HCT116 (cell line): Measurements from ENCODE around the gene SCD5. TPM values are rescaled to one million over a fixed set of nuclear protein-coding genes. Genes with fewer than 3 reads are reported as not detected.

Experiments
- ATAC-seq: fragments of 200-7000 bp; cut with Tn5 transposase; 2 replicates; pipeline ENCODE4 v1.9.1; 2020; ENCODE audit warnings: mild to moderate bottlenecking, moderate library complexity
- BruUV-seq: library from RNA; stranded (reverse); fragments of 400-500 nt; replicated peaks from 2 replicates; lab custom pipeline; 2021; lab: Mats Ljungman, UMichigan
- CTCF ChIA-PET: fragments of 300-600 bp; sonication (Branson Sonifier 250); formaldehyde crosslinking; loops from one replicate; lab custom pipeline; 2021; ENCODE audit warnings: antibody characterized with exemption; lab: Charles Lee
- POLR2A ChIA-PET: fragments of 300-600, 350-600 bp; sonication (Branson Sonifier 250); formaldehyde crosslinking; loops from one replicate; lab custom pipeline; 2021; ENCODE audit warnings: antibody characterized with exemption; lab: Charles Lee
- RAD21 ChIA-PET, 2 experiments: fragments of 300-600 bp; sonication (Branson Sonifier 250); formaldehyde crosslinking; loops; one replicate each; lab custom pipeline; 2023; ENCODE audit warnings: low total read pairs in 2 of 2; ENCODE audit not compliant: uncharacterized antibody in 2 of 2, unreplicated experiment in 2 of 2, low non-redundant PET in 1 of 2; lab: Charles Lee
- DNase-seq: peaks from one replicate; pipeline ENCODE4 v3.0.0-alpha.2; 2010; ENCODE audit warnings: low read depth, low spot score
- H2AFZ ChIP-seq: fragments of 200-600 bp; shearing (Covaris generic), sonication (generic); 2 replicates; pipeline ENCODE4 v1.6.1; 2017; ENCODE audit warnings: low read depth, mixed run types, mixed read lengths, antibody characterized with exemption, low read length; ENCODE audit not compliant: poor library complexity, severe bottlenecking
- H3K27ac ChIP-seq: 2 replicates; pipeline ENCODE4 v1.5.1; 2012; ENCODE audit warnings: low read depth, low read length
- H3K27me3 ChIP-seq: fragments of 200-600 bp; sonication (generic); 2 replicates; pipeline ENCODE4 v1.6.1; 2016; ENCODE audit warnings: mixed run types, low read length, mixed read lengths; ENCODE audit not compliant: insufficient read depth
- H3K36me3 ChIP-seq, 2 experiments: fragments of 200-500 bp in 1 of 2; fragments of 200-600 bp in 1 of 2; sonication (Bioruptor generic) in 1 of 2; sonication (generic) in 1 of 2; 2 replicates each; pipeline versions ENCODE4 v1.5.1 to v1.6.1; 2014 to 2016; ENCODE audit warnings: low read length in 2 of 2, inconsistent platforms in 1 of 2, mixed read lengths in 1 of 2, mixed run types in 1 of 2; ENCODE audit not compliant: insufficient read depth in 2 of 2, control insufficient read depth in 1 of 2
- H3K4me1 ChIP-seq, 2 experiments: fragments of 200-600 bp in 1 of 2; sonication (generic) in 1 of 2; 2 replicates each; pipeline versions ENCODE4 v1.5.1 to v1.6.1; 2012 to 2017; ENCODE audit warnings: low read length in 2 of 2, inconsistent platforms in 1 of 2, mild to moderate bottlenecking in 1 of 2, mixed read lengths in 1 of 2, mixed run types in 1 of 2, moderate library complexity in 1 of 2; ENCODE audit not compliant: insufficient read depth in 2 of 2, control insufficient read depth in 1 of 2
- H3K4me2 ChIP-seq: fragments of 200-600 bp; sonication (generic); 2 replicates; pipeline ENCODE4 v1.6.1; 2017; ENCODE audit warnings: mixed run types, low read length, mixed read lengths
- H3K4me3 ChIP-seq, 2 experiments: fragments of 200-600 bp in 1 of 2; sonication (generic) in 1 of 2; replicated peaks in 1 of 2; 2 replicates each; pipeline ENCODE4 v1.5.1; 2011 to 2016; ENCODE audit warnings: low read length in 2 of 2, control low read depth in 1 of 2, low read depth in 1 of 2, mild to moderate bottlenecking in 1 of 2, mixed read lengths in 1 of 2, mixed run types in 1 of 2
- H3K79me2 ChIP-seq: fragments of 200-600 bp; sonication (generic); 2 replicates; pipeline ENCODE4 v1.6.1; 2017; ENCODE audit warnings: mild to moderate bottlenecking, mixed run types, low read length, moderate library complexity, mixed read lengths; ENCODE audit not compliant: insufficient read depth
- H3K9ac ChIP-seq: fragments of 200-600 bp; sonication (generic); 2 replicates; pipeline ENCODE4 v1.6.1; 2016; ENCODE audit warnings: low read length, mixed read lengths
- H3K9me2 ChIP-seq: fragments of 200-600 bp; sonication (generic), shearing (Covaris generic); 2 replicates; pipeline ENCODE4 v1.6.1; 2017; ENCODE audit warnings: mixed run types, mild to moderate bottlenecking, moderate library complexity; ENCODE audit not compliant: insufficient read depth
- H3K9me3 ChIP-seq, 2 experiments: fragments of 200-500 bp in 1 of 2; fragments of 200-600 bp in 1 of 2; sonication (Bioruptor generic) in 1 of 2; sonication (generic) in 1 of 2; 2 replicates each; pipeline ENCODE4 v1.6.1; 2014 to 2017; ENCODE audit warnings: low read length in 2 of 2, mixed read lengths in 2 of 2, inconsistent platforms in 1 of 2, low read depth in 1 of 2, mild to moderate bottlenecking in 1 of 2, mixed run types in 1 of 2, moderate library complexity in 1 of 2; ENCODE audit not compliant: control insufficient read depth in 1 of 2, insufficient read depth in 1 of 2
- H4K20me1 ChIP-seq: fragments of 200-600 bp; sonication (generic), shearing (Covaris generic); 2 replicates; pipeline ENCODE4 v1.6.1; 2017; ENCODE audit warnings: mixed run types, mild to moderate bottlenecking, moderate library complexity; ENCODE audit not compliant: insufficient read depth
- CBX3 ChIP-seq: IDR thresholded peaks from 2 replicates; pipeline ENCODE4 v1.6.1; 2012; ENCODE audit warnings: low read depth
- FOSL1 ChIP-seq: IDR thresholded peaks from 2 replicates; pipeline ENCODE4 v1.6.1; 2012; ENCODE audit warnings: low read depth
- JUND ChIP-seq: IDR thresholded peaks from 2 replicates; pipeline ENCODE4 v1.6.1; 2012
- RAD21 ChIP-seq: IDR thresholded peaks from 2 replicates; pipeline ENCODE4 v1.6.1; 2012; ENCODE audit warnings: low read depth, mild to moderate bottlenecking
- intact Hi-C: fragments of 100-400 bp; cut with micrococcal nuclease; formaldehyde crosslinking; loops from 2 replicates; pipeline ENCODE4 v1.10.0; 2022
- total RNA-seq: library from RNA; stranded (reverse); gene quantifications from one replicate; pipeline ENCODE4 v1.2.1, GENCODE V29; 2021; ENCODE audit not compliant: unreplicated experiment
- TF ChIP-seq, protein P1 (sequence below), 3 experiments: fragments of 200-600 bp in 1 of 3; sonication (generic) in 1 of 3; IDR thresholded peaks in 2 of 3; conservative IDR thresholded peaks in 1 of 3; 2 replicates each; pipeline ENCODE4 v1.5.1; 2012 to 2017; ENCODE audit warnings: low read depth in 2 of 3, low read length in 2 of 3, antibody characterized with exemption in 1 of 3, borderline replicate concordance in 1 of 3, control low read depth in 1 of 3, mild to moderate bottlenecking in 1 of 3, mixed read lengths in 1 of 3, mixed run types in 1 of 3, moderate library complexity in 1 of 3; ENCODE audit not compliant: insufficient read depth in 1 of 3
- TF ChIP-seq, protein P2 (sequence below): IDR thresholded peaks from 2 replicates; pipeline ENCODE4 v1.6.1; 2011; ENCODE audit warnings: mild to moderate bottlenecking, low read length, moderate library complexity; ENCODE audit not compliant: insufficient replicate concordance; ENCODE audit errors: extremely low read depth

SCD5 gene
- total RNA-seq, 1 experiment from 2014 or later, result 21.7 TPM

DNA sequence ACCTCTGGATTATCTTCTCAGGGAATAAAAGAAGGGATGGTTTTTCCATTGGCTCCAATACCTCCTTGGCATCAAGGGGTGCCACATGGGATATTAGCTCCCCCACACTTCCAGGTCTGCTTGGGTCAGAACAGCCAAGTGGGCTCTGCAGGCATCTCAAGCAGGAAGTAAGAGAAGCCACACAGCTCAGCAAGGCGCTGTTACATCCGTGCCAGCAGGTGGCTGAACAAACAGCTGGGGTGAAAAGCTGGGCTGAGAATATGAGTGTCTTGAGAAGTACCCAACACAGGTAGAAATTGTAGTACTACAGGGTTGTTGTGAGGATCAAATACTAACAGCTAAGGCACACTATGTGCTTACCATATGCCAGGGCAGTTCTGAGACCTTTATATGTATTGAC is 160.1 kb downstream of the SCD5 start:
- Histone ChIP-seq H3K9me2 (no peaks in the 10 kb centered on the region), H4K20me1 (no peaks in the 10 kb centered on the region), H3K79me2 (no peaks in the 10 kb centered on the region), H3K36me3 (no peaks in the 10 kb centered on the region), H3K9ac (no peak overlapping the region), H3K4me3 (no peak overlapping the region), H3K4me1 (no peaks in the 10 kb centered on the region), H3K9me3 (no peaks in the 10 kb centered on the region), H2AFZ (no peak overlapping the region), H3K4me2 (no peak overlapping the region), H3K27me3 (no peaks in the 10 kb centered on the region), H3K27ac (no peak overlapping the region)
- POLR2A ChIA-PET, result no interaction called here
- 0 out of 2 replicates have a peak, but pooled peaks have one; percentile 57 for ATAC-seq
- intact Hi-C loops, result no loop called here
- RAD21 ChIA-PET, result interaction anchor here in 1 of 2 experiments (0.6 kb wide), 1 partner anchor 245 kb away, joined by 3 read pairs; no protein-coding TSS in a partner anchor
- CTCF ChIA-PET, result no interaction called here
- DNase-seq, result no peak
- BruUV-seq, result no TSS peak
- TF ChIP-seq, protein P1, sequence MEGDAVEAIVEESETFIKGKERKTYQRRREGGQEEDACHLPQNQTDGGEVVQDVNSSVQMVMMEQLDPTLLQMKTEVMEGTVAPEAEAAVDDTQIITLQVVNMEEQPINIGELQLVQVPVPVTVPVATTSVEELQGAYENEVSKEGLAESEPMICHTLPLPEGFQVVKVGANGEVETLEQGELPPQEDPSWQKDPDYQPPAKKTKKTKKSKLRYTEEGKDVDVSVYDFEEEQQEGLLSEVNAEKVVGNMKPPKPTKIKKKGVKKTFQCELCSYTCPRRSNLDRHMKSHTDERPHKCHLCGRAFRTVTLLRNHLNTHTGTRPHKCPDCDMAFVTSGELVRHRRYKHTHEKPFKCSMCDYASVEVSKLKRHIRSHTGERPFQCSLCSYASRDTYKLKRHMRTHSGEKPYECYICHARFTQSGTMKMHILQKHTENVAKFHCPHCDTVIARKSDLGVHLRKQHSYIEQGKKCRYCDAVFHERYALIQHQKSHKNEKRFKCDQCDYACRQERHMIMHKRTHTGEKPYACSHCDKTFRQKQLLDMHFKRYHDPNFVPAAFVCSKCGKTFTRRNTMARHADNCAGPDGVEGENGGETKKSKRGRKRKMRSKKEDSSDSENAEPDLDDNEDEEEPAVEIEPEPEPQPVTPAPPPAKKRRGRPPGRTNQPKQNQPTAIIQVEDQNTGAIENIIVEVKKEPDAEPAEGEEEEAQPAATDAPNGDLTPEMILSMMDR (IDR thresholded peaks at IDR 0.05 in 2 of 3, conservative IDR thresholded peaks at IDR 0.05 in 1 of 3; ENCODE audit: borderline replicate concordance in 1 of 3, insufficient read depth in 1 of 3, low read depth in 2 of 3, low read length in 2 of 3), result peak in 1 of 3 experiments; percentile 16; a peak in 1 of 6 replicates
- TF ChIP-seq RAD21, result no peak

DNA sequence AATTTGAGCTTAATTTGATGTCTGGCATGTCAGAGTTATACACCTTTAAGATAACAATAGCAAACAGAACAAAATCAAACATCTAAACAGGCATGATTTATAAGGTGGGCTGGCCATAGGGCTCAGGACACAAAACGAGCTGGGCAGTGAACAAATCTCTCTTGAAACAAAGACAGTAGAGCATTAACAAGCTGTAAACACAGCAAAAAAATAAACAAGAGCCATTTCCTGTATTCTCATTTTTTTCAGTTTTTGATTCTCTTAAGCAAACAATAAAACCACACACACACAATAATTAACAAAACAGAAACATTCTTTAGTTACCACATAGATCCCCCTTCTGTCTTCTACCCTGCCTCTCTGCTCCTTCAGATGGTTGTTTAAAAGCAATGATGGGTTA is 168.5 kb downstream of the SCD5 start:
- DNase-seq, result no peak
- Histone ChIP-seq H3K79me2 (no peaks in the 10 kb centered on the region), H2AFZ (no peak overlapping the region), H3K4me2 (no peak overlapping the region), H3K27me3 (no peaks in the 10 kb centered on the region), H3K27ac (no peak overlapping the region), H4K20me1 (no peaks in the 10 kb centered on the region), H3K9me3 (no peaks in the 10 kb centered on the region), H3K9me2 (no peaks in the 10 kb centered on the region), H3K4me3 (no peak overlapping the region), H3K36me3 (no peaks in the 10 kb centered on the region), H3K9ac (no peak overlapping the region), H3K4me1 (no peaks in the 10 kb centered on the region)
- intact Hi-C loops, result no loop called here
- TF ChIP-seq CBX3 (no peak), FOSL1 (no peak), JUND (no peak)
- TF ChIP-seq, protein P2, sequence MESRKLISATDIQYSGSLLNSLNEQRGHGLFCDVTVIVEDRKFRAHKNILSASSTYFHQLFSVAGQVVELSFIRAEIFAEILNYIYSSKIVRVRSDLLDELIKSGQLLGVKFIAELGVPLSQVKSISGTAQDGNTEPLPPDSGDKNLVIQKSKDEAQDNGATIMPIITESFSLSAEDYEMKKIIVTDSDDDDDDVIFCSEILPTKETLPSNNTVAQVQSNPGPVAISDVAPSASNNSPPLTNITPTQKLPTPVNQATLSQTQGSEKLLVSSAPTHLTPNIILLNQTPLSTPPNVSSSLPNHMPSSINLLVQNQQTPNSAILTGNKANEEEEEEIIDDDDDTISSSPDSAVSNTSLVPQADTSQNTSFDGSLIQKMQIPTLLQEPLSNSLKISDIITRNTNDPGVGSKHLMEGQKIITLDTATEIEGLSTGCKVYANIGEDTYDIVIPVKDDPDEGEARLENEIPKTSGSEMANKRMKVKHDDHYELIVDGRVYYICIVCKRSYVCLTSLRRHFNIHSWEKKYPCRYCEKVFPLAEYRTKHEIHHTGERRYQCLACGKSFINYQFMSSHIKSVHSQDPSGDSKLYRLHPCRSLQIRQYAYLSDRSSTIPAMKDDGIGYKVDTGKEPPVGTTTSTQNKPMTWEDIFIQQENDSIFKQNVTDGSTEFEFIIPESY, result no peak
- CTCF ChIA-PET, result no interaction called here
- RAD21 ChIA-PET, result no interaction called here
- POLR2A ChIA-PET, result no interaction called here
- ATAC-seq, result no peak
- no TSS peak for BruUV-seq
